ENCODE data around the gene ZAR1.

- TF ChIP-seq TCF12 (IDR thresholded peaks at IDR 0.05; ENCODE audit: low read depth), result no peak
- no peak for TF ChIP-seq CEBPB (IDR thresholded peaks at IDR 0.05)
- no peak for TF ChIP-seq EP300 (IDR thresholded peaks at IDR 0.05; ENCODE audit: borderline replicate concordance)
- no peak for TF ChIP-seq MAX (IDR thresholded peaks at IDR 0.05)
- no peak for TF ChIP-seq CREB1 (IDR thresholded peaks at IDR 0.05; ENCODE audit: low read depth)
- no peak for TF ChIP-seq YY1 (IDR thresholded peaks at IDR 0.05; ENCODE audit: low read depth)
- TF ChIP-seq TAF1 (IDR thresholded peaks at IDR 0.05; ENCODE audit: low read depth), result no peak
- TF ChIP-seq NFIC (IDR thresholded peaks at IDR 0.05), result no peak
- TF ChIP-seq FOXM1 (IDR thresholded peaks at IDR 0.05; ENCODE audit: borderline replicate concordance, low read depth), result no peak
Observed at GRCh38 chr4:48446642-48447041, 43.4 kb upstream of the ZAR1 start.

All from Ishikawa (cell line).